ENCODE results near the gene GOLGA5.
"Not testable (repeated sequence)": the region's sequence is repeated elsewhere in the genome, so short reads cannot be mapped to it uniquely, and the experiment has no call there.

The GOLGA5 gene

DNA sequence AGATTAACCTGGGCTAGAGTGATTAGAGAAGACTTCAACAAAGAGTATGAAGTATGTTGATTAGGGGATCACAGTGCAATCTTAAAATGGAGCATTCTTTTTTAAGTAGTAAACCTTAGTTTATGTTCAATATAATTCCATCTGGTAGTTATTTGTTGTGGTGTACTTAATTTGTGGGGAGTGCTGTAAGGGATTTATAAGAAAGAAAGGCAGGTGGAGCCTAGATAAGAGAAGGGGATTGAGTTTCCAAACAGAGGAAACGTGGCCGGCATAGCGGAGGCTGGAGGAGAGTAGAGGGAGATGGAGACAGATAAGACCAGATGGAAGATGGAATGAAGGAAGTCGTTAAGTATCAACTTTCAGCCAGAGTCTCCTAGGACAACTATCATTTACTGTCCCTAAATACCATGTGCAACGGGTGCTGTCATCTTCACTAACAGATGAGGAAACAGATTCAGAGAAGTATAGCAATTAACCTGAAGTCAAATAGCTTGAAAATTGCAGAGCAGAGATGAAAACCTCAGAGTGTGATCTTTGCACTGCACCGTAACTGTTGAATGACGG lies 38.1 kb downstream of the GOLGA5 start:
- no peak for DNase-seq

DNA sequence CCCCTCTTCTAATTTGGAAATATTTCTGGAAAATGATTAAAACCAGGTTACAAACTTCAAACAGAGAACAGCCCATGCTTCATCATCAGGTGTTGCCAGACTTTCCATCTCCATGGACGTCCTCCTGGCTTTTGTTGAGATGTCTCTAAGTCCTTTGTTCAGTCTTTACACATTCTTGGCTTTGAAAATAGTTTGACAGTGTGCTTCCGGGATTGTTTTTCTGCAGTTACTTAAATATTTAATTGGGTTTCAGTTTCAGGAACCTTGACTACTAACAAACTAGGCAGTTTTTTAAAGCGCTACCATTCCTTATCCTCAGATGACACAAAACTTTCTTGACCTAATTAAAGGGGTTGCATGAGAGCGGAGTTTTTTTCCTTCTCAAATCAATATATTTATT lies 47.8 kb downstream of the GOLGA5 start:
- DNase-seq, result no peak

DNA sequence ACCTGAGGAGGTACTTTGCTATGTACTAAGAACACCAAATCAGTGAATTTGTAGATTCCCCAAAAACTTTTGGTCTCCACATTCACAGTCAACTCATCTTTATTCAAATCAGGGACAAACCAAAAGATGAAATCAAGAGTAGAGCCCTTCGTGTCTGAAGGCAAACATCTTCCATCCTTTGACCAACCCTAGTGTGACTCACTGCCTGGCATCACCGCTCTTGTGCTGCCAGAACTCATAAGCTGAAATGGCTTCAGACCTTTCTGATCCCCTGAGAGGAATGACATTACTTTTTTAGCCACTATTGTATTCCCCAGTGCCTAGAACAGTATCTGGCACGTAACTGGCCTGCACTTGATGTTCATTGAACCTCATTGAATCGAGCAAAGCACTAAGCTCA lies 50.1 kb downstream of the GOLGA5 start:
- DNase-seq, result peak; percentile 73 to 82 (median 79)

DNA sequence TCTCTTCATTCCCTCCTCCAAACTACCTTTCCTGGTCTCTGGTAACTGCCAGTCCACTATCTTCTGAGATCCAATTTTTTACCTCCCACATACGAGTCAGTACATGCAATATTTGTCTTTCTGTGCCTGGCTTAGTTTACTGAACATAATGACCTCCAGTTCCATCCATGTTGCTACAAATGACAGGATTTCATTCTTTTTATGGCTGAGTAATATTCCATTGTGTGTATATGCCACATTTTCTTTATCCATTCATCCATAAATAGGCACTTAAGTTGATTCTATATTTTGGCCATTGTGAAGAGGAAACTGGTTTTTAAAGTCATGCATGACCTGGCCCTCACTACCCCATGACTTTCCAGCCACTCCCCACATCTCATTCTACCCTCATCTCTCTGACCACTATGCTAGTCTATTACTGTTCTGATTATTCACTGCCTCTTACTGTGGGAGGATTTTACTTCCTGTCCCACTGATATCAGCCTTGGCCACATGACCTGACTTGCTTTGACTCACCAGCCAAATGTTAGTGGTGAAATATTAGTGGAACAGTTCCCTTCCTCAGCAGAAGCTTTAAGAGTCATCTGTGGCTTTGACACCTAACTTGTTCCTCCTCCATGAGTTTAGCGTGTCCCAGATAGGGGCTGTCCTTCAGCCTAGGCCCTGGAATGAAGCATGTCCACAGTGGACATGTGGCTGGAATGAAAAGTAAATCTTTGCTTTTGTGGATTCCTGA lies 52.2 kb downstream of the GOLGA5 start:
- peak; percentile 88 to 97 (median 97) for DNase-seq

DNA sequence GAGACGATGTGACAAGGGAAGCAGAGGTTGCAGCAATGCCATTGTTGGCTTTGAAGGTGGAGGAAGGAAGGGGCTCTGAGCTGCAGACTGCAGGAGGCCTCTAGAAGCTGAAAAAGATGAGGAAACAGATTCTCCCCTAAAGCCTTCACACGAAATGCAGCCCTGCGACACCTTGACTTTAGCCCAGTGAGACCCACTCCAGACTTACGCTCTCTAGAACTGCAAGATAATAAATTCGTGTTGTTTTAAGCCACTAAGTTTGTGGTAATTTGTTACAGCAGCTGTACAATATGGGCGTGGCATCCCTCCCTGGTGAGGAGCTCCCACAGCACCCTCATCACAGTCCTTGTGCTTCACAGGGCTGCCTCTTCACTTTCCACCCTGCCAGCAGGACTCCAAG lies 53.2 kb downstream of the GOLGA5 start:
- DNase-seq, result no peak

DNA sequence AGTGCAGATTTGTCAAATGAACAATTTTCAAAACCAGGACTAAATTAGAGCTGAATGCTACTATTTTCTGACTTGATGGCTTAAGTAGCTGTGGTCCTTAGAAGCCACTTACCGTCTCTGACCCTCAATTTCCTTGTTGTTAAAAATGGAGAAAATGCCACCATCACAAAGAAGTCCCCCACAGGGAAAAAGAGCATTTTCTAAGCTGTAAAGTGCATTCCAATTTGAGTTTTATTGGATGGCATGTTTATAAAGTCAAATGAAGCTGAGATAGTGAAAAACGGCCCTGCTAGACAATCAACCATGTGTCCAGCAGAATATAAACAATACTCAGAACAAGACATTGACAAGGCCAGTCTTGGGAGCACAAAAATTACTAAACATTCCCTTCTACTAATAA lies 53.6 kb downstream of the GOLGA5 start:
- DNase-seq, result no peak

DNA sequence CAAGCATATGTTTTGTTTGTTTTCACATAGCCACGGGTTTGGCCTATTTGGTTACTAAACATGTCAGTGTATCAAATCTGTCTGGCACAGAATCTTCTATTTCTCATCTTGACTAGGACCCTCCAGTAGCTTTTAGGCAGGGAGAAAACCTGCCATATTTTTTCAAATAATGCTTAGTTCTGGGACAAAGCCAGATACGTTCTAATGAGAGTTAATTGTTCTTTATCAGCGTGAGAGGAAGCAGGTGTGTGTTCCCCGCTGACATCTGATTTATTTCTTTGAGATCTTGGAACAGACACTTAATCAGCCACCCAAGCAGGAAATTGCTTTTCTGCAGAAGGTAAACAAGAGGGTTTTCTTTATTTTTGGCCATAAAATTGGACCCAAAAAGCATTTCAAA lies 54.8 kb downstream of the GOLGA5 start:
- DNase-seq, result no peak

DNA sequence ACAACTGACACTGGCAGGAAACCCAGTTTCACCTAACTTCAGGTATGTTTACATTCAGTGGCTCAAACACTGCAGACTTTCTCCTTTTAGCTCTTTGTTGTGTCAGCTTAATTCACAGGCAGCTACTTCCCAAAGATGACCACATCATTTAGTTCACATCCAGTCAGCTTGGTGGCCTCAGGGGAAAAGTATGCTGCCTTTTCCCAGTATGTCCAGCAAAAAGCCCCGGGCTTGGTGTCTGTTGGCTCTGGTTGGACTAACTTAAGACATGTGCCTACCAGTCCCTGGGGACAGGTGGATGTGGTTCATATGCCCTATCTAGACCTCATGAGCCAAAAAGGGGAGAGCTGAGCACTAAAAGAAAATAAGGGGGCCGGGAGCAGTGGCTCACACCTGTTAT lies 56.4 kb downstream of the GOLGA5 start:
- DNase-seq, result peak in 1 of 3 donors; percentile 30

DNA sequence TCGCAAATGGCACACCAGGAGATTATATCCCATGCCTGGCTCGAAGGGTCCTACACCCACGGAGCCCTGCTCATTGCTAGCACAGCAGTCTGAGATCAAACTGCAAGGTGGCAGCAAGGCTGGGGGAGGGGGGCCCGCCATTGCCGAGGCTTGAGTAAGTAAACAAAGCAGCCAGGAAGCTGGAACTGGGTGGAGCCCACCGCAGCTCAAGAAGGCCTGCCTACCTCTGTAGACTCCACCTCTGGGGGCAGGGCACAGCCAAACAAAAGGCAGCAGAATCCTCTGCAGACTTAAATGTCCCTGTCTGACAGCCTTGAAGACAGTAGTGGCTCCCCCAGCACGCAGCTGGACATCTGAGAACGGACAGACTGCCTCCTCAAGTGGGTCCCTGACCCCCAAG lies 59.0 kb downstream of the GOLGA5 start:
- DNase-seq, result not testable (repeated sequence)

DNA sequence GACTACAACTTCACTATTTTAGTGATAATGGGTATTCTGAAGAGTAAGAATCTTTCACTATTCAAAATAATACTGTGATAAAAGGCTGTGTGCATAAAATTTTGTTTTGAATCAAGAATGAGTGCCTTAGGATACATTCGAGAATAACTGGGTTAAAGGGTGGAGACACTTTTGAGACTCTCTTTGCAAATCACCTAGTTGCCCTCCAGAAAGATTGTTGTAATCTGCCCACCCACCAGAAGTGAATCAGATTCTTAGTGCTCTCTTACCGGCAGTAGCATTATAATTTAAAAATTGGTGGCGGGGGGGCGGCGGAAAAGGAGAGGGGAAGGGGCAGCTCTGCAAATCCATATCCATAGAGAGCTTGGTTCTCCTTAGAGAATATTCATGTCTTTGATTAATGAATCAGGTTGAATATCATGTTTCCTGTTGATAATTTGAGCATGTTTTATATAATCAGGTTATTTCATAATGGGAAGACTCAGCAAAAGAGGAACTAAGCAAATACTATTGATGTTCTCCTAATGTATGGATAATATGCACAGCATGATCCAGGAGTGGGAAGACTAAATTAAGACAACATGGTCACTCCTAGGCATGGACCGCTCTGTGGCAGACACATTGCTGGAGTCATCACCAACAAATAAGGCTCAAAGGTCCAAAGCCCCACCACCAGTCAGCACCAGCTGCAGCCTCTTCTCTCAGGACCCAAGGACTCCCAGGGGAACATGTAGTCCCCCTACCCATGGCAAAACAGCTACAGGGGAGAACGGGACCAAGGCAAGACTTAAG lies 66.1 kb downstream of the GOLGA5 start:
- no peak for DNase-seq

DNA sequence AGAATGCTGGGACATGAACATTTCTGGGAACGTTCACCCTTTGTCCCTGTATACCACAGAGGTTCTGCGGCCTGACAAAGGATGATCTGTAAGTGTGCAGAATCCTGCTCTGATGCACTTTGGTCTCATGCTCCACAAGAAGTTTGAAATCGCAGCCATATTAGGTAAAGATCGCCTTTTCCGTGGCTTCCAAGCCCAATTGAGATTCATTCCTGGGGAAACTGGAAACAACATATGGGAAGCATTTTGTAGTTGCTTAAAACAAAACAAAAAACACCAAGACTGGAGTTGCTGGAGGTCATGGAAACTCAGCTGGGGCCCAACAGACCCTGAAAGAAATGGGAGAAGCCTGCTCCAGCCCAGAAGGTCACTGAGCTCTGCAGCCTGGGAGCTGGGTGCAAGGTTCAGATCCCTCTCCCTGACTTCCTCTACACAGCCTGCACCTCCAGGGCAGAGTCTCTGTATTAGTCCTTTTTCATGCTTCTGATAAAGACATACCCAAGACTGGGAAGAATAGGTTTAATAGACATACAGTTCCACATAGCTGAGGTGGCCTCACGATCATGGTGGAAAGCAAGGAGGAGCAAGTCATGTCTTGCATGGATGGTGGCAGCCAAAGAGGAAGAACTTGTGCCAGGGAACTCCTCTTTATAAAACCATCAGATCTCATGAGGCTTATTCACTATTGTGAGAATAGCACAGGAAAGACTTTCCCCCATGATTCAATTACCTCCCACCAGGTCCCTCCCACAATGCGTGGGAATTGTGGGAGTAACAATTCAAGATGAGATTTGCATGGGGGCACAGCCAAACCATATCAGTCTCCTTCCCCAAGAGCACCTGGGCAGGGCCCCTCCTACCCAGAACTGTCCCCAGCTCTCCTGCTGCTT lies 68.0 kb downstream of the GOLGA5 start:
- peak; percentile 80 to 81 (median 80) for DNase-seq

DNA sequence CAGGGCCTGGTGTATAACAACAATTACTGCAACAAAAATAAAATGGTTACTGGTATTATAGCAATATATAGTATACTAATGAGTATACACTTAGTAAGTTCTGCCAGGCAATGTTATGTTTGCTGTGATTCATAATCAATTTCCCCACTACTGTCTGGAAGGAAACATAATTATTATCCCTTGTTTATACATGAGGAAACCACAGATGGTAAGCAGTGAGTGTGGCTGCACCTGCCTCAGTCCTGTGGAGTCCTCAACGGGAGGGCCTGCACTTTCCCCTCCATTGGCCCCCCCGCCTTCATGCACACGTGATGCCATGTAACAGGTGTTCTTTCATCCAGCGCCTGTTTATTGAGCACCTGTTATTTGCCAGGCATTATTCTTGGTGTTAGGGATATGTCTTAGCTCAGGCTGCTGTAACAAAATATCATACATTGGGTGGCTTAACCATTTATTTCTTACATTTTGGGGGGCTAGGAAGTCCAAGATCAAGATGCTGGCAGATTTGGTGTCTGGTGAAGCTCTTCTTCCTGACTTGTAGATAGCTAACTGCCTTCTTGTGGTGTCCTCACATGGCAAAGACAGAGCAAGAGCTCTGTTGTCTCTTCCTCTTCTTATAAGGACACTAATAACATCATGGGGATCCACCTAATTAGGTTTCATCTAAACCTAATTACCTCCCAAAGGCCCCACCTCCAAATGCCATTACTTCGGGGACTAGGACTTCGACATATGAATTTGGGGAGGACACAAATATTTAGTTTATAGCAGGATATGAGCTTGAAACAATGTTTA lies 69.4 kb downstream of the GOLGA5 start:
- DNase-seq, result peak in 1 of 3 donors; percentile 43

DNA sequence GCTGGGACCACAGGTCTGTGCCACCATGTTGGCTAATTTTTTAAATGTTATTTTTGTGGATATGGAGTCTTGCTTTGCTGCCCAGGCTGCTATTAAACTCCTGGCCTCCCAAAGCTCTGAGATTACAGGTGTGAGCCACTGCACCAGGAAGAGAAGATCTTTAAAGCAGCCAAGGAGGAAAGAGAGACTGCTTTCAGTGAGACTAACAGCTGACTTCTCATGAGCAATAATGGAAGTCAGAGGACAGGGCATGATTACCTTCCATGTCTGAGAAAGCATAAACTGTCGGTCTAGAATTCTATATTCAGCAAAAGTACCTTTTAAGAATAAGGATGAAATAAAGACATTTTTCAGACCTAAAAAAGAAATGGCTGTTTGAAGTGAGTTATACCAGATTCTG lies 71.6 kb downstream of the GOLGA5 start:
- no peak for DNase-seq

DNA sequence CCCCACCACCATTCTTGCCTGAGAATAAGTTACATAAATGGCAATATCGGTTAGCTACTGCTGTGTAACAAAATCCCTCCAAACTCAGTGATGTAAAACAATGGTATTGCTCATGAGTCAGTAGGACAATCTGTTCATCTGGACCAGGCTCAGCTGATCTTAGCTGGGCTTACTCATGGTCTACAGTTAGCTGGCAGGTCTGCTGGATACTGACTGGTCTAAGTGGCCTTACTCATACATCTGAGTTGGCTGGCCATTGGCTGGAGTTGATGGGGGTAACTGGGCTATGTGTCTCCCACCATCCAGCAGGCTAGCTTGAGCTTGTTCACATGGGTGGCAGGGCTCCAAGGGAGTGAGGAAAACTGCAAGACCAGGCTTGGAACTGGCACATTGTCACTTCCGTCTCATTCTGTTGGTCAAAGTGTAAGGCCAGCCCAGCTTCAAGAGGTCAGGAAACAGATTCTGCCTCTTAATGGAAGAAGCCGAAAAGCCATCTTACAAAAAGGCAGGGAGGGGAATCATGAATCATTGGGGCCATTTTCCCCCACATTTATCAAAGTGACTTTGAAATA lies 72.2 kb downstream of the GOLGA5 start:
- DNase-seq, result peak in 1 of 3 donors; percentile 39

DNA sequence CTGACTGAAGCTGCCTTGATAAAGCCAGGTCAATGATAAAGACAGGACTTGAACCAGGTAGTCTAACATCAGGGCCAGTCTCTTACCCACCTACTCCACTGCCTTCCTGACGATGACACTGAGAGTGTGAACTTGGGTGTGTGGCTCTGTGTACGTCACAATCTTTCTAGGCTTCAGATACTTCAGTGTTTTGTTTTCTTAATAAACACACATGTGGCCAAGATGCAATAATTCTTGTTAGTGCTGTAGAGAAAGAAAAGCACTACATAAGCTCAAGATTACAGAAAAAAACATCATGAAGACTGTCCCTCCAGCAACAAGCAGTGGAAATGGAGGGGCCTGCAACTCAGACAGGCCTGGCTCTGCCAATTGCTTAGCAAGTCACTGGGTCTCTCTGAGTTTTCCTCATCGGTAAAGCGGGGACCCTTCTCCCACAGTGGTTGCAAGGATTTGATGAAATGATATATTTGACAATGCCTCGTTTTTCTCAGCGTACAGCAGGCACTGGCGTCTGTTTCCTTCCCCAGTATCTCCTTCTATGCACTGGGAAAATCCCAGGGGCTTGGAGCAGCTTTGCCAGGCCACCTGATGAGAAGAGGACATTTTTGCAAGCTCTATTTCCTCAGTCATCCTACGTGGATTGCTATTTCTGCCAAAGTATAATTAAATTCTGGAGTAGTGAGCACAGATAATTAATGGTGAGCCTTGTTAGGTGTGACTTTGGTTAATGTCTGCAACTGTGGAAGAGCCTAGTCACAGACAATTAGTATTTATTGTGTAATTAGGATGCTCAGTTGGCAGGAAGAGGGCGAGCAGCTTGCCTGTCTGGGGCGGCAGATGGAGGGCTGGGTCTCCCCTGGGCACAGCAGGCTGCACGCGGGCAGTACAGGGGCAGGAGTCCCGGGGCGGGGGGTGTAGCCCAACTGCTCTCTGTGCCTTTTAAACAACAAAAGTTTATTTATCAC lies 73.1 kb downstream of the GOLGA5 start:
- no peak for DNase-seq

DNA sequence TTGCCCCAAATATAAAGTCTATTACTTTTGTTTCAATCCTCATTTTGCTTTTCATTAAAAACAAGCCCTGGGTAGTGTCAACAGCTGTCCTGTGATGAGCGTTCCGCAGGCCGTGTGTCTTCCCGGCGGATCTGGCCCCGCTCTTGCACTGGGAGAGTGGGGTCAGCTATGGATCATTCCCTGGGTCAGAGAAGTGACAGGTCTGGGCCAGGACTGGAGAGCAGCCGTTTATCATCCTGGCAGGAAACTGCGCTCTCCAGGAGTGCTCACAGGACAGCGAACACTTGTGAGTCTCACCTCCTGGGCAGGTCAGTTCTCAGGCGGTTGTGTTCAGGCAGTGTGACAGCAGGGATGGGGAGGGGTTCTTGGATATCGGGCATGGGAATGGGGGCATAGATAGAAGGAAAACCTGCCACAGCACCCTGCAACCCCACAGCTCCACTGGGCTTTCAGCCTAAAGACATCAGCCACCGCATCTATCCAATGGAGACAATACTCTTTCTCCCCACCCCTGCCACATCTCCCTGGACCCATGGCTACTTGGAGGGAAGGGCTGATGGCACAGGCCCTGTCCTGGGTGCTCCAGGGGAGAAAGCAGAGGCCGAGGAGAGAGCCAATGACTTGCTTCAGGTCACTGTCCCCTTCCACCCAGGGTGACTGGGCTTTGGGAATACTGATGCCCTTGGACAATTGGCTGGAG lies 81.0 kb downstream of the GOLGA5 start:
- DNase-seq, result no peak

DNA sequence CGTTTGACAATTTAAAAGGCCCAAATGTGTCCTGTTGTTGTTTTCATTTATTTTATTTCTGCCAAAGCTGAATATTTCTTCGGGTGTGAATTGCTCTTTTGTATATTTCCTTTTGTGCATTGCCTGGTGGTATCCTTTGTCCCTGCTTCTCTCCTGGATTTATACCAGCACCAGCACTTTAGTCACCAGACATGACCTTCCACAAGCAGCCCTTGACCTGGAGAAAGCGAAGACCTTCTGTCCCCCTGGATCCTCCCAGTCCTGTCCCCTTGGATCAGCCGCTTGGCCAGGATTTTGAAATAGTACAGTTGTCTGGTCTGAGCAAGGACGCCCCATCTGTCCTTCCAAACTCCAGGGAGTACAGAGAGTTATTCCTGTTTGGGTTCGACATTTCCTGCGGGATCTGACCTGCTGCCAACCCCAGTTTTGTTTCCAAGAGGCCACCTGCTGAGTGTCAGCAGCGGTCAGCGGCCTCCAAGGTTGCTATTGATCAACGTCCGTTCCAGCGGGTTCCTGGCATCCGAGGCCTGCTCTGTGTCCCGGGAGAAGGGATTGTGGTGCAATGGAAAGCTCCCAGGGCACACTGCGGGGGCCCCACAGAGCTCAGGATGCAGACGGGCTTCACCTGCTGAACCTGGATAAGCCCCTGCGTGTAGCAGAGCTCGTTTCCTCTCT lies 83.8 kb downstream of the GOLGA5 start:
- DNase-seq, result no peak

DNA sequence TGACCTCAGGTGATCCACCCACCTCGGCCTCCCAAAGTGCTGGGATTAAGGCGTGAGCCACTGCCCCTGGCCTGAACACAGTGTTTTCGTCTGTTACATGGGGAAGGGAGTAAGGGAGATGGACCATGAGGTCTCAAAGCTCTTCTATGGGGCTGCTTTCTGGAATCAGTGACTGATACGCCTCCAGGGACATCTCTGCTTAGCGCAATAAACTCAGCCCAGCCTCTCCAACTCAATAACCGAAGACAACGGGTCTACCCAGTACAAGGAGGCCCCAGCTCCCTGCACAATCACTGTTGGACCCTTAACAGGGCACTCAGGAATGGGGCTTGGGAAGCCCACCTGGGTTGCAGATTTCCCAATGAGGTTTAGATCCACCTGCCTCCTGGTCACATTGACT lies 86.2 kb downstream of the GOLGA5 start:
- no peak for DNase-seq

DNA sequence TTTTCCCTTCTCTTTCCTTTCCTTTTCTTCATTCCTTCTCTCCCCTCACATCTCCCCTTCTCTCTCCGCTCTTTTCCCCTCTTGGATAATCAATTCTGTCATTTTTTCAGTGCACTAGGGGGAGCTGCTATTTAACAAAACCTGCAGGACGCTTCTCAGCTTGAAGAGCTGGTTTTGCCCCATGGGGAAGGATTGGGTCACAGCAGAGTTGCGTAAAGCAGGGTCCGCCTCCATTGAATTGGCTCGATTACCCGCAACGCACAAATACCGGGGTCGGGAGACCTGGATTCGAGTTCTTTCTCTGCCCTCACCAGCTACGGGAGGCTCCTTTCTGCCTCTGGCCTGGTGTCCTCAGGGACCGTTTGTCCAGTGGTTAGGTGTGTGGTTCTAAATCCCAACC lies 86.7 kb downstream of the GOLGA5 start:
- DNase-seq, result peak; percentile 40 to 54 (median 41)

Data from suppressor macrophage treated with lipopolysaccharide for 1 hour (primary cell).